ENCODE results near the gene DLG1. TPM values are rescaled to one million over a fixed set of nuclear protein-coding genes. Genes with fewer than 3 reads are reported as not detected.
A peak's percentile ranks its signal among the peaks of the same experiment; 100 is the strongest.

Gene DLG1
- total and polyA plus RNA-seq, 2 experiments from 2014 or later: 27.6 to 98.0 TPM

DNA sequence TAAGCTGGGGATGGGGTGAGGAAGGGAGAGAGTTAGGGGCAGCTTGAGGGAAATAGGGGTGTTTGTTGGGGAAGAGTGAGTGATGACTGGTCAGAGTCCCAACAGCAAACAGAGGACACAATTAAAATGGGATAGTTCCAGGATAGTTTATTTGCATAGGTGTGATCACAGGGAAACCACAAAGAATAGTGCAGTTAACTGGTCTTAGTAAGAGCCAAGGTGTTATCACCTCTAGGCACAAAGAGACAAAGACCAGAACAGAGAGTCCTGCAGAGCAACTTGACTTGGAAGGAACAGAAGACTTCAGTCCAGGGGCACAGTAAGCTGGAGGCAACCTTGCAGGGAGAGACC is 42.1 kb upstream of the DLG1 start:
- Histone ChIP-seq H4K20me1 (replicated peaks; ENCODE audit: insufficient read depth) (no peaks in the 10 kb centered on the region), H3K36me3 (ENCODE audit: insufficient read depth) (no peaks in the 10 kb centered on the region), H3K4me3 (no peak overlapping the region), H3F3A (replicated peaks; ENCODE audit: low read depth) (no peaks in the 10 kb centered on the region), H3K79me2 (replicated peaks; ENCODE audit: insufficient read depth) (no peaks in the 10 kb centered on the region), H3K9me2 (ENCODE audit: insufficient read depth) (no peaks in the 10 kb centered on the region), H2AFZ (no peak overlapping the region), H3K27ac (ENCODE audit: low read depth) (no peak overlapping the region), H3K4me2 (no peak overlapping the region), H3K27me3 (ENCODE audit: insufficient read depth) (no peaks in the 10 kb centered on the region), H3K4me1 (ENCODE audit: insufficient read depth) (no peaks in the 10 kb centered on the region)
- Mint-ChIP-seq H3K9me3 (no peaks in the 10 kb centered on the region; the same call in 2 of the 3 replicates), H3K36me3 (ENCODE audit: low read depth) (no peaks in the 10 kb centered on the region), H3K27me3 (ENCODE audit: insufficient read depth, low read depth, poor library complexity) (peaks cover 3% of the 10 kb centered on the region), H3K4me3 (no peak overlapping the region), H3K4me1 (no peaks in the 10 kb centered on the region; the same call in 2 of the 3 replicates), H3K27ac (no peak overlapping the region)
- DNase-seq (ENCODE audit: low spot score) (no peak), ATAC-seq (no peak)
- TF ChIP-seq POLR2AphosphoS5 (IDR thresholded peaks at IDR 0.05; ENCODE audit: low read depth): no peak

GRCh38 chr3:197339841-197340520 is 41.6 kb upstream of the DLG1 start:
- H3K4me3 Mint-ChIP-seq: no peak overlapping the region
- Histone ChIP-seq H3K27ac (ENCODE audit: low read depth) (no peak overlapping the region), H3K4me3 (no peak overlapping the region), H3F3A (replicated peaks; ENCODE audit: low read depth) (no peaks in the 10 kb centered on the region), H3K36me3 (ENCODE audit: insufficient read depth) (no peaks in the 10 kb centered on the region), H2AFZ (peak overlapping the region; percentile 69; the same call in 1 of the 2 replicates), H3K4me1 (ENCODE audit: insufficient read depth) (no peaks in the 10 kb centered on the region), H4K20me1 (replicated peaks; ENCODE audit: insufficient read depth) (no peaks in the 10 kb centered on the region), H3K79me2 (replicated peaks; ENCODE audit: insufficient read depth) (no peaks in the 10 kb centered on the region), H3K9me2 (ENCODE audit: insufficient read depth) (no peaks in the 10 kb centered on the region), H3K4me2 (no peak overlapping the region), H3K27me3 (ENCODE audit: insufficient read depth) (no peaks in the 10 kb centered on the region)
- no peaks in the 10 kb centered on the region; the same call in 2 of the 3 replicates for H3K4me1 Mint-ChIP-seq
- TF ChIP-seq, protein P1, sequence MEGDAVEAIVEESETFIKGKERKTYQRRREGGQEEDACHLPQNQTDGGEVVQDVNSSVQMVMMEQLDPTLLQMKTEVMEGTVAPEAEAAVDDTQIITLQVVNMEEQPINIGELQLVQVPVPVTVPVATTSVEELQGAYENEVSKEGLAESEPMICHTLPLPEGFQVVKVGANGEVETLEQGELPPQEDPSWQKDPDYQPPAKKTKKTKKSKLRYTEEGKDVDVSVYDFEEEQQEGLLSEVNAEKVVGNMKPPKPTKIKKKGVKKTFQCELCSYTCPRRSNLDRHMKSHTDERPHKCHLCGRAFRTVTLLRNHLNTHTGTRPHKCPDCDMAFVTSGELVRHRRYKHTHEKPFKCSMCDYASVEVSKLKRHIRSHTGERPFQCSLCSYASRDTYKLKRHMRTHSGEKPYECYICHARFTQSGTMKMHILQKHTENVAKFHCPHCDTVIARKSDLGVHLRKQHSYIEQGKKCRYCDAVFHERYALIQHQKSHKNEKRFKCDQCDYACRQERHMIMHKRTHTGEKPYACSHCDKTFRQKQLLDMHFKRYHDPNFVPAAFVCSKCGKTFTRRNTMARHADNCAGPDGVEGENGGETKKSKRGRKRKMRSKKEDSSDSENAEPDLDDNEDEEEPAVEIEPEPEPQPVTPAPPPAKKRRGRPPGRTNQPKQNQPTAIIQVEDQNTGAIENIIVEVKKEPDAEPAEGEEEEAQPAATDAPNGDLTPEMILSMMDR (conservative IDR thresholded peaks at IDR 0.05; ENCODE audit: low read depth in 2 of 2): no peak
- TF ChIP-seq ZNF331 (CRISPR knock-in tag; IDR thresholded peaks at IDR 0.05; ENCODE audit: low read depth): no peak
- TF ChIP-seq NANOG (IDR thresholded peaks at IDR 0.05; ENCODE audit: borderline replicate concordance): no peak
- TF ChIP-seq CREB1 (CRISPR knock-in tag; IDR thresholded peaks at IDR 0.05; ENCODE audit: low read depth): no peak
- TF ChIP-seq, protein P2, sequence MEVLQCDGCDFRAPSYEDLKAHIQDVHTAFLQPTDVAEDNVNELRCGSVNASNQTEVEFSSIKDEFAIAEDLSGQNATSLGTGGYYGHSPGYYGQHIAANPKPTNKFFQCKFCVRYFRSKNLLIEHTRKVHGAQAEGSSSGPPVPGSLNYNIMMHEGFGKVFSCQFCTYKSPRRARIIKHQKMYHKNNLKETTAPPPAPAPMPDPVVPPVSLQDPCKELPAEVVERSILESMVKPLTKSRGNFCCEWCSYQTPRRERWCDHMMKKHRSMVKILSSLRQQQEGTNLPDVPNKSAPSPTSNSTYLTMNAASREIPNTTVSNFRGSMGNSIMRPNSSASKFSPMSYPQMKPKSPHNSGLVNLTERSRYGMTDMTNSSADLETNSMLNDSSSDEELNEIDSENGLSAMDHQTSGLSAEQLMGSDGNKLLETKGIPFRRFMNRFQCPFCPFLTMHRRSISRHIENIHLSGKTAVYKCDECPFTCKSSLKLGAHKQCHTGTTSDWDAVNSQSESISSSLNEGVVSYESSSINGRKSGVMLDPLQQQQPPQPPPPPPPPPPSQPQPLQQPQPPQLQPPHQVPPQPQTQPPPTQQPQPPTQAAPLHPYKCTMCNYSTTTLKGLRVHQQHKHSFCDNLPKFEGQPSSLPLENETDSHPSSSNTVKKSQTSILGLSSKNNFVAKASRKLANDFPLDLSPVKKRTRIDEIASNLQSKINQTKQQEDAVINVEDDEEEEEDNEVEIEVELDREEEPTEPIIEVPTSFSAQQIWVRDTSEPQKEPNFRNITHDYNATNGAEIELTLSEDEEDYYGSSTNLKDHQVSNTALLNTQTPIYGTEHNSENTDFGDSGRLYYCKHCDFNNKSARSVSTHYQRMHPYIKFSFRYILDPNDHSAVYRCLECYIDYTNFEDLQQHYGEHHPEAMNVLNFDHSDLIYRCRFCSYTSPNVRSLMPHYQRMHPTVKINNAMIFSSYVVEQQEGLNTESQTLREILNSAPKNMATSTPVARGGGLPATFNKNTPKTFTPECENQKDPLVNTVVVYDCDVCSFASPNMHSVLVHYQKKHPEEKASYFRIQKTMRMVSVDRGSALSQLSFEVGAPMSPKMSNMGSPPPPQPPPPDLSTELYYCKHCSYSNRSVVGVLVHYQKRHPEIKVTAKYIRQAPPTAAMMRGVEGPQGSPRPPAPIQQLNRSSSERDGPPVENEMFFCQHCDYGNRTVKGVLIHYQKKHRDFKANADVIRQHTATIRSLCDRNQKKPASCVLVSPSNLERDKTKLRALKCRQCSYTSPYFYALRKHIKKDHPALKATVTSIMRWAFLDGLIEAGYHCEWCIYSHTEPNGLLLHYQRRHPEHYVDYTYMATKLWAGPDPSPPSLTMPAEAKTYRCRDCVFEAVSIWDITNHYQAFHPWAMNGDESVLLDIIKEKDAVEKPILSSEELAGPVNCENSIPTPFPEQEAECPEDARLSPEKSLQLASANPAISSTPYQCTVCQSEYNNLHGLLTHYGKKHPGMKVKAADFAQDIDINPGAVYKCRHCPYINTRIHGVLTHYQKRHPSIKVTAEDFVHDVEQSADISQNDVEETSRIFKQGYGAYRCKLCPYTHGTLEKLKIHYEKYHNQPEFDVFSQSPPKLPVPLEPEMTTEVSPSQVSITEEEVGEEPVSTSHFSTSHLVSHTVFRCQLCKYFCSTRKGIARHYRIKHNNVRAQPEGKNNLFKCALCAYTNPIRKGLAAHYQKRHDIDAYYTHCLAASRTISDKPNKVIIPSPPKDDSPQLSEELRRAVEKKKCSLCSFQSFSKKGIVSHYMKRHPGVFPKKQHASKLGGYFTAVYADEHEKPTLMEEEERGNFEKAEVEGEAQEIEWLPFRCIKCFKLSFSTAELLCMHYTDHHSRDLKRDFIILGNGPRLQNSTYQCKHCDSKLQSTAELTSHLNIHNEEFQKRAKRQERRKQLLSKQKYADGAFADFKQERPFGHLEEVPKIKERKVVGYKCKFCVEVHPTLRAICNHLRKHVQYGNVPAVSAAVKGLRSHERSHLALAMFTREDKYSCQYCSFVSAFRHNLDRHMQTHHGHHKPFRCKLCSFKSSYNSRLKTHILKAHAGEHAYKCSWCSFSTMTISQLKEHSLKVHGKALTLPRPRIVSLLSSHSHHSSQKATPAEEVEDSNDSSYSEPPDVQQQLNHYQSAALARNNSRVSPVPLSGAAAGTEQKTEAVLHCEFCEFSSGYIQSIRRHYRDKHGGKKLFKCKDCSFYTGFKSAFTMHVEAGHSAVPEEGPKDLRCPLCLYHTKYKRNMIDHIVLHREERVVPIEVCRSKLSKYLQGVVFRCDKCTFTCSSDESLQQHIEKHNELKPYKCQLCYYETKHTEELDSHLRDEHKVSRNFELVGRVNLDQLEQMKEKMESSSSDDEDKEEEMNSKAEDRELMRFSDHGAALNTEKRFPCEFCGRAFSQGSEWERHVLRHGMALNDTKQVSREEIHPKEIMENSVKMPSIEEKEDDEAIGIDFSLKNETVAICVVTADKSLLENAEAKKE (CRISPR knock-in tag; IDR thresholded peaks at IDR 0.05): no peak
- TF ChIP-seq EZH2 (IDR thresholded peaks at IDR 0.05; ENCODE audit: low read depth, unreplicated experiment): no peak
- no peak for TF ChIP-seq EZH2phosphoT487 (IDR thresholded peaks at IDR 0.05; ENCODE audit: unreplicated experiment)
- TF ChIP-seq, protein P3, sequence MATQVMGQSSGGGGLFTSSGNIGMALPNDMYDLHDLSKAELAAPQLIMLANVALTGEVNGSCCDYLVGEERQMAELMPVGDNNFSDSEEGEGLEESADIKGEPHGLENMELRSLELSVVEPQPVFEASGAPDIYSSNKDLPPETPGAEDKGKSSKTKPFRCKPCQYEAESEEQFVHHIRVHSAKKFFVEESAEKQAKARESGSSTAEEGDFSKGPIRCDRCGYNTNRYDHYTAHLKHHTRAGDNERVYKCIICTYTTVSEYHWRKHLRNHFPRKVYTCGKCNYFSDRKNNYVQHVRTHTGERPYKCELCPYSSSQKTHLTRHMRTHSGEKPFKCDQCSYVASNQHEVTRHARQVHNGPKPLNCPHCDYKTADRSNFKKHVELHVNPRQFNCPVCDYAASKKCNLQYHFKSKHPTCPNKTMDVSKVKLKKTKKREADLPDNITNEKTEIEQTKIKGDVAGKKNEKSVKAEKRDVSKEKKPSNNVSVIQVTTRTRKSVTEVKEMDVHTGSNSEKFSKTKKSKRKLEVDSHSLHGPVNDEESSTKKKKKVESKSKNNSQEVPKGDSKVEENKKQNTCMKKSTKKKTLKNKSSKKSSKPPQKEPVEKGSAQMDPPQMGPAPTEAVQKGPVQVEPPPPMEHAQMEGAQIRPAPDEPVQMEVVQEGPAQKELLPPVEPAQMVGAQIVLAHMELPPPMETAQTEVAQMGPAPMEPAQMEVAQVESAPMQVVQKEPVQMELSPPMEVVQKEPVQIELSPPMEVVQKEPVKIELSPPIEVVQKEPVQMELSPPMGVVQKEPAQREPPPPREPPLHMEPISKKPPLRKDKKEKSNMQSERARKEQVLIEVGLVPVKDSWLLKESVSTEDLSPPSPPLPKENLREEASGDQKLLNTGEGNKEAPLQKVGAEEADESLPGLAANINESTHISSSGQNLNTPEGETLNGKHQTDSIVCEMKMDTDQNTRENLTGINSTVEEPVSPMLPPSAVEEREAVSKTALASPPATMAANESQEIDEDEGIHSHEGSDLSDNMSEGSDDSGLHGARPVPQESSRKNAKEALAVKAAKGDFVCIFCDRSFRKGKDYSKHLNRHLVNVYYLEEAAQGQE (IDR thresholded peaks at IDR 0.05; ENCODE audit: unreplicated experiment): no peak
- TF ChIP-seq JUNB (IDR thresholded peaks at IDR 0.05; ENCODE audit: unreplicated experiment): no peak
- TF ChIP-seq POLR2AphosphoS5 (IDR thresholded peaks at IDR 0.05; ENCODE audit: low read depth): no peak
- no peak overlapping the region for H3K27ac Mint-ChIP-seq
- ATAC-seq (no peak; the same call in 2 of the 3 replicates), DNase-seq (ENCODE audit: low spot score) (no peak)
- peaks cover 3% of the 10 kb centered on the region for H3K27me3 Mint-ChIP-seq (ENCODE audit: insufficient read depth, low read depth, poor library complexity)
- H3K36me3 Mint-ChIP-seq (ENCODE audit: low read depth): no peaks in the 10 kb centered on the region
- H3K9me3 Mint-ChIP-seq: no peaks in the 10 kb centered on the region; the same call in 2 of the 3 replicates
